K562 (cell line): Measurements from ENCODE around the gene GIPC3. TPM values are rescaled to one million over a fixed set of nuclear protein-coding genes. Genes with fewer than 3 reads are reported as not detected.

Experiments
- FIP1L1 ChIP-seq: fragments of 200-400 bp; formaldehyde crosslinking; IDR thresholded peaks from 2 replicates; pipeline ENCODE4 v1.6.1; 2018; ENCODE audit warnings: mild to moderate bottlenecking, low read depth, low read length; ENCODE audit not compliant: poor library complexity, severe bottlenecking
- polyA plus RNA-seq, 8 experiments: library from polyadenylated mRNA; depleted of rRNA in 4 of 8; stranded (reverse) in 5 of 8; unstranded in 3 of 8; fragments of >200 nt; fragmentation: Nextera tagmentation in 2 of 8; fragmentation: Illumina TruSeq in 1 of 8; extraction: Ambion mirVana in 2 of 8; extraction: Trizol in 1 of 8; gene quantifications; 2 replicates each; pipeline versions ENCODE4 v1.2.1 to v1.2.3, GENCODE V29; 2011 to 2014; ENCODE audit warnings: inconsistent platforms in 1 of 8, missing spikeins in 1 of 8
- total RNA-seq, 7 experiments: library from RNA; depleted of rRNA in 6 of 7; stranded (reverse); fragments of >200 nt in 6 of 7; fragmentation: Illumina TruSeq in 2 of 7; extraction: Trizol in 2 of 7; gene quantifications; 2 replicates each; pipeline versions ENCODE4 v1.2.1 to v1.2.3, GENCODE V29; 2011 to 2021; ENCODE audit warnings: low replicate concordance in 1 of 7
- TF ChIP-seq, protein P1 (sequence below), 2 experiments: fragments of 450-650 bp; IDR thresholded peaks; 2 replicates each; pipeline ENCODE4 v1.6.1; 2016
- TF ChIP-seq, protein P2 (sequence below): sonication (generic); formaldehyde crosslinking; IDR thresholded peaks from 2 replicates; pipeline ENCODE4 v1.8.0; 2022; ENCODE audit warnings: mild to moderate bottlenecking, missing genetic modification reagents

GIPC3 gene
- total and polyA plus RNA-seq, 9 of the 15 experiments (the other 6 are each of a cell fraction or from before 2014, with no cell fraction given) = 0.03 to 3.6 (median 1.5) TPM; not detected in 1

DNA sequence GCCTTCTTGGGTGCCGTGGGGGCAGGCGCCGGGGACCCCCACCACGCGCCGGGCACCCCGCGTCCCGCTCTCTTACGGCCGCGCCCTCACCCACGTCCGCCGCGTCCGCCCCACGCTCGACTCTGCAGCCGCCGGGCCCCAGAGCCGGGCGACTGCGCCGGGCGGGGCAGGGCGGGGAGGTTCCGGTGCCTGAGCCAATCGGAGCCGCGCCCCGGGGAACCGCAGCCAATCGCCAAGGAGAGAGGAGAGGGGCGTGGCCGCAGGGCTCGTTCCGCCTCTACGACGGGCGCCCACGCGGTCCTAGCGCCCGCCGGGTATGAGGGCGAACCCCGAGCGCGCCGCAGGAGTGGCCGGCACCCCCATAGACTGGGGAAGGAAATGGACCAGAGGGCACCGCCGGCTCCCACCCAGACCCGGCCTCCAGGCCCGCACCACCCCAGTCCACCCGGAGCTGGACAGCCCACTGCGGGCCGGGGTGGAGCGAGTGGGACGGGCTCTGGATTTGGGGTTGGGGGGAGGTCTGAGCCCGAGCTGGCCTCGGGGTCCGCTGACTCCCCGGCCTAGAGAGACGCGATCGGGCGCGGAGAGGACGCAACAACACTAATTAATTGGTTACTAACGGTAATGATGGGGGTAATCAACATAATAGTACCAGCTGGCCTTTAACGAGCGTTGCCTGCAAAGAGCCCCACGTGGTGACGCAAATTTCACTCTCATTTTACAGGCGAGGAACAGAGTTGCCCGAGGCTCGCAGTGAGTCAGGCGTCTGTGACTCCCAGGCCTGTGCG, 27.6 kb upstream of the GIPC3 start, which contains the start of gene MFSD12 (continued):
- TF ChIP-seq, protein P1, sequence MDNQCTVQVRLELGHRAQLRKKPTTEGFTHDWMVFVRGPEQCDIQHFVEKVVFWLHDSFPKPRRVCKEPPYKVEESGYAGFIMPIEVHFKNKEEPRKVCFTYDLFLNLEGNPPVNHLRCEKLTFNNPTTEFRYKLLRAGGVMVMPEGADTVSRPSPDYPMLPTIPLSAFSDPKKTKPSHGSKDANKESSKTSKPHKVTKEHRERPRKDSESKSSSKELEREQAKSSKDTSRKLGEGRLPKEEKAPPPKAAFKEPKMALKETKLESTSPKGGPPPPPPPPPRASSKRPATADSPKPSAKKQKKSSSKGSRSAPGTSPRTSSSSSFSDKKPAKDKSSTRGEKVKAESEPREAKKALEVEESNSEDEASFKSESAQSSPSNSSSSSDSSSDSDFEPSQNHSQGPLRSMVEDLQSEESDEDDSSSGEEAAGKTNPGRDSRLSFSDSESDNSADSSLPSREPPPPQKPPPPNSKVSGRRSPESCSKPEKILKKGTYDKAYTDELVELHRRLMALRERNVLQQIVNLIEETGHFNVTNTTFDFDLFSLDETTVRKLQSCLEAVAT (IDR thresholded peaks at IDR 0.05) = peak in 1 of 2 experiments; percentile 91; a peak in 2 of 4 replicates
- TF ChIP-seq, protein P2, sequence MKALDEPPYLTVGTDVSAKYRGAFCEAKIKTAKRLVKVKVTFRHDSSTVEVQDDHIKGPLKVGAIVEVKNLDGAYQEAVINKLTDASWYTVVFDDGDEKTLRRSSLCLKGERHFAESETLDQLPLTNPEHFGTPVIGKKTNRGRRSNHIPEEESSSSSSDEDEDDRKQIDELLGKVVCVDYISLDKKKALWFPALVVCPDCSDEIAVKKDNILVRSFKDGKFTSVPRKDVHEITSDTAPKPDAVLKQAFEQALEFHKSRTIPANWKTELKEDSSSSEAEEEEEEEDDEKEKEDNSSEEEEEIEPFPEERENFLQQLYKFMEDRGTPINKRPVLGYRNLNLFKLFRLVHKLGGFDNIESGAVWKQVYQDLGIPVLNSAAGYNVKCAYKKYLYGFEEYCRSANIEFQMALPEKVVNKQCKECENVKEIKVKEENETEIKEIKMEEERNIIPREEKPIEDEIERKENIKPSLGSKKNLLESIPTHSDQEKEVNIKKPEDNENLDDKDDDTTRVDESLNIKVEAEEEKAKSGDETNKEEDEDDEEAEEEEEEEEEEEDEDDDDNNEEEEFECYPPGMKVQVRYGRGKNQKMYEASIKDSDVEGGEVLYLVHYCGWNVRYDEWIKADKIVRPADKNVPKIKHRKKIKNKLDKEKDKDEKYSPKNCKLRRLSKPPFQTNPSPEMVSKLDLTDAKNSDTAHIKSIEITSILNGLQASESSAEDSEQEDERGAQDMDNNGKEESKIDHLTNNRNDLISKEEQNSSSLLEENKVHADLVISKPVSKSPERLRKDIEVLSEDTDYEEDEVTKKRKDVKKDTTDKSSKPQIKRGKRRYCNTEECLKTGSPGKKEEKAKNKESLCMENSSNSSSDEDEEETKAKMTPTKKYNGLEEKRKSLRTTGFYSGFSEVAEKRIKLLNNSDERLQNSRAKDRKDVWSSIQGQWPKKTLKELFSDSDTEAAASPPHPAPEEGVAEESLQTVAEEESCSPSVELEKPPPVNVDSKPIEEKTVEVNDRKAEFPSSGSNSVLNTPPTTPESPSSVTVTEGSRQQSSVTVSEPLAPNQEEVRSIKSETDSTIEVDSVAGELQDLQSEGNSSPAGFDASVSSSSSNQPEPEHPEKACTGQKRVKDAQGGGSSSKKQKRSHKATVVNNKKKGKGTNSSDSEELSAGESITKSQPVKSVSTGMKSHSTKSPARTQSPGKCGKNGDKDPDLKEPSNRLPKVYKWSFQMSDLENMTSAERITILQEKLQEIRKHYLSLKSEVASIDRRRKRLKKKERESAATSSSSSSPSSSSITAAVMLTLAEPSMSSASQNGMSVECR (CRISPR knock-in tag) = peak; percentile 75
- TF ChIP-seq FIP1L1 = peak; percentile 83
